BE2C (cell line): ENCODE results near the gene EXOC4.
A peak's percentile ranks its signal among the peaks of the same experiment; 100 is the strongest.

Source experiments
- DNase-seq: peaks from one replicate; pipeline ENCODE4 v3.0.0-alpha.2; 2020
- H3K27me3 ChIP-seq: fragments of 250-450 bp; sonication (Bioruptor Pico); 2 replicates; pipeline ENCODE4 v1.5.1; 2020; ENCODE audit warnings: mild to moderate bottlenecking
- H3K36me3 ChIP-seq: fragments of 250-450 bp; sonication (Bioruptor Pico); 2 replicates; pipeline ENCODE4 v1.5.1; 2020; ENCODE audit warnings: mild to moderate bottlenecking
- H3K4me1 ChIP-seq: fragments of 250-450 bp; sonication (Bioruptor Pico); 2 replicates; pipeline ENCODE4 v1.5.1; 2020
- H3K4me3 ChIP-seq: 2 replicates; pipeline ENCODE4 v1.5.1; 2011; ENCODE audit warnings: low read depth, low read length
- H3K9me3 ChIP-seq: fragments of 250-450 bp; sonication (Bioruptor Pico); 2 replicates; pipeline ENCODE4 v1.5.1; 2020
- TF ChIP-seq, protein P1 (sequence below): IDR thresholded peaks from 2 replicates; pipeline ENCODE4 v1.5.1; 2012; ENCODE audit warnings: mild to moderate bottlenecking, low read depth, low read length

The EXOC4 gene

GRCh38 chr7:133824132-133824531, 571.3 kb downstream of the EXOC4 start:
- TF ChIP-seq, protein P1, sequence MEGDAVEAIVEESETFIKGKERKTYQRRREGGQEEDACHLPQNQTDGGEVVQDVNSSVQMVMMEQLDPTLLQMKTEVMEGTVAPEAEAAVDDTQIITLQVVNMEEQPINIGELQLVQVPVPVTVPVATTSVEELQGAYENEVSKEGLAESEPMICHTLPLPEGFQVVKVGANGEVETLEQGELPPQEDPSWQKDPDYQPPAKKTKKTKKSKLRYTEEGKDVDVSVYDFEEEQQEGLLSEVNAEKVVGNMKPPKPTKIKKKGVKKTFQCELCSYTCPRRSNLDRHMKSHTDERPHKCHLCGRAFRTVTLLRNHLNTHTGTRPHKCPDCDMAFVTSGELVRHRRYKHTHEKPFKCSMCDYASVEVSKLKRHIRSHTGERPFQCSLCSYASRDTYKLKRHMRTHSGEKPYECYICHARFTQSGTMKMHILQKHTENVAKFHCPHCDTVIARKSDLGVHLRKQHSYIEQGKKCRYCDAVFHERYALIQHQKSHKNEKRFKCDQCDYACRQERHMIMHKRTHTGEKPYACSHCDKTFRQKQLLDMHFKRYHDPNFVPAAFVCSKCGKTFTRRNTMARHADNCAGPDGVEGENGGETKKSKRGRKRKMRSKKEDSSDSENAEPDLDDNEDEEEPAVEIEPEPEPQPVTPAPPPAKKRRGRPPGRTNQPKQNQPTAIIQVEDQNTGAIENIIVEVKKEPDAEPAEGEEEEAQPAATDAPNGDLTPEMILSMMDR: no peak
- Histone ChIP-seq H3K36me3 (no peaks in the 10 kb centered on the region), H3K4me1 (peaks cover 29% of the 10 kb centered on the region), H3K9me3 (no peaks in the 10 kb centered on the region), H3K4me3 (no peak overlapping the region), H3K27me3 (no peaks in the 10 kb centered on the region)
- DNase-seq: no peak

GRCh38 chr7:133827707-133828623, 575.1 kb downstream of the EXOC4 start:
- TF ChIP-seq, protein P1: no peak
- peaks cover 18% of the 10 kb centered on the region for H3K4me1 ChIP-seq
- H3K27me3 ChIP-seq: no peaks in the 10 kb centered on the region
- no peaks in the 10 kb centered on the region for H3K9me3 ChIP-seq
- H3K4me3 ChIP-seq: no peak overlapping the region
- no peaks in the 10 kb centered on the region for H3K36me3 ChIP-seq
- DNase-seq: no peak

- Histone ChIP-seq H3K4me3 (no peak overlapping the region), H3K9me3 (no peaks in the 10 kb centered on the region), H3K36me3 (no peaks in the 10 kb centered on the region), H3K27me3 (no peaks in the 10 kb centered on the region), H3K4me1 (peaks cover 18% of the 10 kb centered on the region)
- DNase-seq: no peak
- TF ChIP-seq, protein P1: no peak
Measured at GRCh38 chr7:133828906-133829305, 576.0 kb downstream of the EXOC4 start.

GRCh38 chr7:133829336-133829897, 576.5 kb downstream of the EXOC4 start:
- H3K36me3 ChIP-seq: no peaks in the 10 kb centered on the region
- TF ChIP-seq, protein P1: no peak
- no peak for DNase-seq

DNA sequence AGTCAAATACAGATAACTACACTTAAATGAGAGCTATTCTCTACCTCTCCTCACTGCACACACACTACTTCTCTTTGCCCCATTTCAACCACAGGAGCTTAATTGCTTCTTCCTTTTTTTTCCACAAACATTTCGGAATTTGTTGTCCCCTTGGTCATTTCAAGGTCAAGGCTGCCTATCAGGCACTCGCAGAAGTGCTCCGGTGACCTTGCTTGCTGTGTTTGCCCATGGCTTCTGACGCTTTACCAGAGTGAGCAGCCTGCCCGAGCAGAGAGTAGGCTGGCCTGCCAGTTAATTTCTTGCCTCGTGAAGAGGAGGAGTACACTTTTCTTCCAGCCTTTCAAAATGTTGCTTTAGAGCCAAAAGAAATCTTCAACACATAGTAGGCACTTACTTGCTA, 577.2 kb downstream of the EXOC4 start:
- H3K4me1 ChIP-seq: peaks cover 21% of the 10 kb centered on the region
- H3K9me3 ChIP-seq: no peaks in the 10 kb centered on the region
- TF ChIP-seq, protein P1: no peak
- H3K36me3 ChIP-seq: no peaks in the 10 kb centered on the region
- no peaks in the 10 kb centered on the region for H3K27me3 ChIP-seq
- no peak for DNase-seq
- no peak overlapping the region for H3K4me3 ChIP-seq

More at GRCh38 chr7:133829336-133829897, 576.5 kb downstream of the EXOC4 start:
- Histone ChIP-seq H3K27me3 (no peaks in the 10 kb centered on the region), H3K9me3 (no peaks in the 10 kb centered on the region), H3K4me3 (no peak overlapping the region), H3K4me1 (peaks cover 18% of the 10 kb centered on the region)

DNA sequence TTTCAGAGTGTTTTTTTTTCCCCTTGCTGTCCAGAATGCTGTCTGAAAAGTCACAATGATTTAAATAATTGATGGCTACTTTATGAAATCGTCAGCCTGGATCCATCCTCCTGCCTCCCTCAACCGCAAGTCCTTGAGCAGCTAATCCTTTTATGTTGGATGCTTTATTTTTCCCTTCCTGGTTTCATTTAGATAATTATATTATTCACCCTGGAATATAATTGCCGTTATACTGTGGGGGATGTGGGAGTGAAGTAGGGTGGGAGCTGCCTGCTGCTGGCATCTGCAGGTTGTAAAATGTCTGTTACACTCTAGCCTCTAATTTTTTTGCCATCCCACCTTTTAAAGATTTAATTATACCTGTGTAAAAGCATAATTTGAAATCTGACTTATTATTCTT, 583.8 kb downstream of the EXOC4 start:
- TF ChIP-seq, protein P1: peak; percentile 30
- DNase-seq: peak; percentile 59
- H3K4me3 ChIP-seq: peak overlapping the region; percentile 26
- no peaks in the 10 kb centered on the region for H3K9me3 ChIP-seq
- no peaks in the 10 kb centered on the region; the same call in 1 of the 2 replicates for H3K36me3 ChIP-seq
- H3K27me3 ChIP-seq: no peaks in the 10 kb centered on the region
- peaks cover 47% of the 10 kb centered on the region for H3K4me1 ChIP-seq
